KBM-7 (cell line): Measurements from ENCODE around the gene AGTRAP.

Source experiments
- DNase-seq: peaks from one replicate; pipeline ENCODE4 v3.0.0-alpha.2; 2015
- in situ Hi-C: fragments of 300-500 bp; cut with MboI; formaldehyde crosslinking; loops from 2 replicates; pipeline ENCODE4 v1.14.3; 2020; ENCODE audit warnings: low sequenced_read_pairs, low pct_unique_long_range_greater_than_20kb, mixed read lengths

AGTRAP gene

DNA sequence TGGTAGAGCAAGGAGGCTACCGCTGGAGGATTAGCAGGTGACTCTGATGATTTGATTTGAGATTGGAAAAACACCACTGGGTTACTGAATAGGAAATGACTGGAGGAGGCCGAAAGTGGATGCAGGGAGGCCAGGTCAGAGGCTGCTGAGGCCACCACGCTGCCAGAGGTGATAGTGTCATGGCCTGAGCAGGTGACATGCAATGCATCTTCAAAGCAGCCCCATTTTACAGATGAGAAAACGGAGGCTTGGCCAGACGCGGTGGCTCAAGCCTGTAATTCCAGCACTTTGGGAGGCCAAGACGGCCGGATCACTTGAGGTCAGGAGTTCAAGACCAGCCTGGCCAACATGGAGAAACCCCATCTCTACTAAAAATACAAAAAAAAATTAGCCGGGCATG lies 38.8 kb downstream of the AGTRAP start:
- in situ Hi-C loops, result no loop called here
- DNase-seq, result no peak

DNA sequence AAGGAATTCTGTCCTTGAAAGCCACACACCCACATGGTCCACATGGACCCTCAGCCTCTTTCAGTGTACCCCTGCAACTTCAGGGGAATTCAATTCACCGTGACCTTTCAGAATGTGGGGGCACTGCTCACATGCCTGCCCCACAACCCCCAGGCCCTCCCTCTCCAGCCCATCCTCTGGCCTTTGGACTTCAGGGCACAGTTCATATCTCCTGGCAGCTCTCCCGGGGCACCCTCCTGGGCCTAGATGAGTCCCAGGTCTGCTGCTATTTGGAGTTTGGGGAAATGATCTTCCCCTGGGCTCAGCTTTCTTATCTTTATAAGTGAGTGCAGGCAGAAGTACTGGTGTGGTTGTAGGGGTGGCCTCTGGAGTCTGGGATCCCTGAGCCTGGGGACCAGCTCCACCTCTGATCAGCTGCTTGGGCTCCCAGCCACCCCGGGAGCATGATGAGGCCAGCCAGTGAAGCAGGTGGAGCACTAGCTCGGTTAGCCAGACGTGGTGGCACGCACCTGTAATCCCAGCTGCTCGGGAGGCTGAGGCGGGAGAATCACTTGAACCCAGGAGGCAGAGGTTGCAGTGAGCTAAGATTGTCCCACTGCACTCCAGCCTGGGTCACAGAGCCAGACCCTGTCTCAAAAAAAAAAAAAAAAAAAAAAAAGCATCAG lies 41.9 kb downstream of the AGTRAP start:
- DNase-seq, result no peak
- in situ Hi-C loops, result no loop called here

DNA sequence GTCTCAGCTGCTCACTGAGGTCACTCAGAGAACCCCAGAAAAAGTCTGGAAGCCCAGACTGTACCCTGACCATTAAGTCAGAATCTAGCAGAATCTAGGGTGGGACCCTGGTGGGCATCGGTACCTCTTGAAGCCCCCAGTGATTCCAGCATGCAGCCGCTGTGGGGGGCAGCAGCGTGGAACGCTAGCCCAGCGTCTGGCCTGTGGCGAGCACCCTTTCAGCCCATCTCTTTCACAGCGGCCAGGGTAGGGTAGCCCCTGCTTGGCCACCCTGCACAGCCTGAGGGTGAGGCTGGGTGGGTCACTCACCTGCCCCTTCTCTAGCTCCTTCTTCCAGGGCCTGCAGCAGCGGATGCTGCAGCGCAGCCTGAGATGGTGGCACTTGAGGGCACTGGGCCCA lies 42.4 kb downstream of the AGTRAP start:
- no peak for DNase-seq
- in situ Hi-C loops, result no loop called here

DNA sequence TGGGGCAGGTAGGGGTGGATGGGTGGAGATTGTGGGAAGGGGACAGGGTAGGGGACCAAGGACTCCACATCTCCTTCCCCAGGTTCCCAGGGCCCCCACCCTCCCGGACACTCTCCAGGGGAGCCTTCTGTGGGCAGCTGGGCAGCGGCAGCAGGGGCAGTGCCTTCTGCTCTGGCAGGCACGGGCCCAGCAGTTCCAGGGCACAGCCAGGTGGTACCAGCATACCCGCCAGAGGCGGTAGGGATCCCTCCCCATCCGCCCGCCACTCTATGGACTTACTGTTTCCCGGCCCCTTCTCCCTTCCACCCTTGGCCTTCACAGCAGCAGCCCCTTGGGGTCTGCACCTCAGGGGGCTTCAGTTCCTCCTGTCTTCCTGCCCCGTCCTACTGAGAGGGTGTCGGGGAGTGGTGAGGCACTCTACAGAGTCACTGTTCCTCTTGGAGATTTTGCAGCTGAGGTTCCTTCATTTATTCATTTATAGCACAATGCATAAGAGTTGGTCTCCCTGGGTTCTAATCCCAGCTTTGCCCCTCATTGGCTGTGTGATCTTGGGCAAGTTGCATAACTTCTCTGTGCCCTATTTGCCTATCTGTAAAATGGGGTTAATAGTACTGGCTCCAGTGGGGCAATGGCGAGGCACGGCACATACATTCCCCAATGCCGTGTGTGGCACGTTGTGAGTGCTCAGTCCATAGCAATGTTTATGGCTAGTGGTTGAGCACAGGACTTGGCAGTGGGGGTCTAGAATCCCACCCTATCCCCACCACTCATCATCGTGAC lies 43.1 kb downstream of the AGTRAP start:
- in situ Hi-C loops, result no loop called here
- no peak for DNase-seq

DNA sequence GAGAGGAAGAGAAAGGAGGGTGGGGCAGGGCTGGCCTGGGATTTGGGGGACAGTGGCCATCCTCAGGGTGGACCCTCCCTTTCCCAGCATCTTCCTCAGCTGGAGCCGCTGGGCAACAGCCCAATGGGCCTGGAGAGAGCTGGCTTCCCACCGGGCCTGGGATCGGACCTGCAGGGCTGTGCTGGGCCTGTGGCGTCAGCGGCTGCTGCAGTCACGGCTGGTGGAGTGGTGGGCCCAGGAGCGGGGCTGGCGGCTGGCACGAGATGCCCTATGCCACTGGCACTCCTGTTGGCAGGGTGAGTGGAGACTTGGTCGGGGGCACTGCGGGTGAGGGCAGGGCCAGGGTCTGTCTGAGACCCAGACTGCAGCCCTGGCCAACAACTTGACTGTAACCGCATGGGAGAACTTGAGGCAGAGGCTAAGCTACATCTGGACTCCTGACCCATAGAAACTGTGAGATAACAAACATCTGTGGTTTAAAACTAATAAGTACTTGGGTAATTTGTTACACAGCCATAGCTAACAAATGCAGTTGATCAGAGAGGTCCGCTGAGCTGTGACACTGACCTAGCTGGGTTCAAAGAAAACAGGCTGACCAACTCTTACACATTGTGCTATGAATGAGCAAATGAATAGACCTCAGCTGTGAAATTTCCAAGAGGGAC lies 43.9 kb downstream of the AGTRAP start:
- in situ Hi-C loops, result no loop called here
- no peak for DNase-seq

DNA sequence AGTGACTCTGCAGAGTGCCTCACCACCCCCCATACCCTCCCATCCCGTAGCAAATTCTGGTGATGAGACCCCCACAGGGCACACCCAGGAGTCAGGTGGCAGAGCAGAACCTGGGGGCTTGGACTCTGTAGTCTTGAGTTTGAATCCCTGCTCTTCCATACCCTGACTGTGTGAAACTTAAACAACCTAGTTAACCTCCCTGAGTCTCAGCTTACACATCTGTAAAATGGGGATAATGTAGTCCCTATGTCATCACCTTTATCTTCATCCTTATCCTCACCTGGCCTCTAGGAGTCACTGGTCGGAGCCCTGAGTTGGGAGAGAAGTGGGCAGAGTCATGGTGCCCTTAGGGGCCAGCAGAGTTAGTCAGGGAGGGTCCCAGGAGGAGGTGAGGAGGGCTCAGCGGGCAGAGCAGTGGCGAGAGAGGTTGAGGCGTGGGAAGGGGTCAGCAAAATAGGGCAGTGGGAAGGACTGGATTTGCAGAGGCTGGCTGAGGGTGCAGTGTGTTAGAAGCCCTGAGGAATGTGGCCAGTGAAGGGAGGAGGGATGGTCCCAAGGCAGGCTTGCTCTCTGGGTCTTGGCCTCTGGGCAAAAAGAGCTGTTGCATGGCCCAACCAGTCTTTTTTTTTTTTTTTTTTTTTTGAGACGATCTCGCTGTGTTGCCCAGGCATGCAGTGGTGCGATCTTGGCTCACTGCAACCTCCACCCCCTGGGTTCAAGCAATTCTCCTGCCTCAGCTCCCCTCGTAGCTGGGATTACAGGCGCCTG lies 44.6 kb downstream of the AGTRAP start:
- in situ Hi-C loops, result no loop called here
- no peak for DNase-seq

DNA sequence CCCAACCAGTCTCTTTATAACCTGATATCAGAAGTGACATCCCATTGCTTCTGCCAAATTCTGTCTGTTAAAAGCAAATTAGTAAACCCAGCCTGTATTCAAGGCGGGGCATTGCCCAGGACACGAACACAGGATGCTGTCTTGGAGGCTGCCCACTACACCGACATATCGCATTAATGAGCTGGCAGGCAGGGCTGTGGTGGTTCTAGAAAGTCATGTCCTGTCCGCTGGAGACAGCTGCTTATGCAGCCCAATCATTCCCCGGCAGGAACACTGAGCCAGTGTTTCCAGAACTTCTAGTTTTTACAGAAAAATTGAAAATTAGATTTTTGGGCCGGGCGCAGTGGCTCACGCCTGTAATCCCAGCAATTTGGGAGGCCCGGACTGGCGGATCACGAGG lies 45.4 kb downstream of the AGTRAP start:
- DNase-seq, result no peak
- in situ Hi-C loops, result no loop called here

DNA sequence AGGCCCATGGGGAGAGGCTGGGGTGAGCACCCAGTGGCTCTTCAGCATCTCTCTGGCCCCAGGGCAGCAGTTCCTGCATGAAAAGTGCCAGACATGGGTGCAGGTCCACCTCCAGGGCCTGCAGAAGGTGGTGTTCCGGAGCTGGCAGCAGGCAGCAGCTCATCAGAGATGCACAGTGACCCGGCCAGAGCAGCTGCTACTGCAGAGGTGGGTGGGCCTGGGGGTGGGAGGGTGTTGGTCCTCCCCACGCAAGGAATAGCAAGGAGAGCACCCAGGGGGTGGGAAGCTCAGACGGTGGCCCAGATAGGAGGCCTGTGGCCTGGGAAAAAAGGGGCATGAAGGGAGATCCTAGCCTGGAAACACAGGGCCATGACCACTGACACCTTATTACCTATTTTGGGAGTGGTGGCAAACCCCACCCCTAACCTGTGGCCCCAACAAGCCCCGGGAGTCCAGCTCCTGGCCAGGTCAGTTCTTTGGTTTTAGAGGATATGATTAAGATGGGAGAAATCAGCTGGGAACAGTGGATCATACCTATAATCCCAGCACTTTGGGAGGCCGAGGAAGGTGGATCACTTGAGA lies 46.3 kb downstream of the AGTRAP start:
- DNase-seq, result no peak
- in situ Hi-C loops, result no loop called here

DNA sequence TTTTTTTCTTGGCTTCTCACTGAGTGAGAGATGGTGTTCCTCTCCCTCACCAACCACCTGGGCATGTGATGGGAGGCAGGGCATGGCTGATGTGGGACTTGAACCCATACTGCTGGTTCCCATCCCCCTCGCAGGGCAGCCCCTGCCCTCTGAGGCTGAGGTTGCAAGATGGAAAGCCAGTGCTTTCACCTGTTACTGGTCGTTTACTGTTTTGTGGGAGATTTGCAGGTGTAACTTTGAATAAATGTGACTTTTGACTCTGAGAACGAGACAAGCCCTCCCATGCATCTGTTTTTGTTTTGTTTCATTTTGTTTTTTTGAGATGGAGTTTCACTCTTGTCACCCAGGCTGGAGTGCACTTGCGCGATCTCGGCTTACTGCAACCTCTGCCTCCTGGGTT lies 47.6 kb downstream of the AGTRAP start:
- DNase-seq, result no peak
- in situ Hi-C loops, result no loop called here

DNA sequence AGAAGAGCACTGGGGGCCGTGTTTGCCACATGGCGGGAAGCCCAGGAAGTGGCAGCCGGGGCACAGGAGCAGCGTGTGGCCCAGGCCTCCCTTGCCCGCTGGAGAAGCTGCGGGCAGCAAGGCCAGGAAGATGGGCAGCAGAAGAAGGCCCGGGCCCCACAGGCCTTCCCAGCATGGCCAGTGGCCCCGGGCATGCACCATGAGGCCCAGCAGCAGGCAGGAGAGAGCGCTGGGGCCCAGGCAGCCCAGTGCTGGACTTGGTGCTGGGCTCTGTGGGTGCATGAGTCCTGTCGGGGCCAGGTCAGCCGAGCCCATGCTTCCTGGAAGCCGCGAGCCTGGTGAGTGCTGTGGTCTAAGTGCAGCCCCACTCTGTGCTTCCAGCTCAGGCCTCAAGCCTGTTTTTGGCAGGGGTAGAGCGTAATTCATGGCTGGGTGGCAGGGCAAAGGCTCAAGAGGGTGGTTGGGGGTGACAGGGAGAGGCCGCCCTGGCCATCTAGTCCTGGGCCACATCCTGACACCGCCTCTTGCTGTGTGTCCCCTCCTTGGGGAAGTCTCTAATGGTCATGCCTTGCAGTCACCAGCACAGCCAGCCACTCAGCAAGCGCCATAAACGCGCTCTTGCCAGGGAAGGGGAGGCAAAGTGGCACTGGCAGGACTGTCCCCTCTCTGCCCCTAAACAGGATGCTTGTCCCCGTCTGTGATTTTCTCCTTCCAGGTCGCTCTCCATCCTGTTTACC lies 48.5 kb downstream of the AGTRAP start:
- in situ Hi-C loops, result no loop called here
- no peak for DNase-seq

DNA sequence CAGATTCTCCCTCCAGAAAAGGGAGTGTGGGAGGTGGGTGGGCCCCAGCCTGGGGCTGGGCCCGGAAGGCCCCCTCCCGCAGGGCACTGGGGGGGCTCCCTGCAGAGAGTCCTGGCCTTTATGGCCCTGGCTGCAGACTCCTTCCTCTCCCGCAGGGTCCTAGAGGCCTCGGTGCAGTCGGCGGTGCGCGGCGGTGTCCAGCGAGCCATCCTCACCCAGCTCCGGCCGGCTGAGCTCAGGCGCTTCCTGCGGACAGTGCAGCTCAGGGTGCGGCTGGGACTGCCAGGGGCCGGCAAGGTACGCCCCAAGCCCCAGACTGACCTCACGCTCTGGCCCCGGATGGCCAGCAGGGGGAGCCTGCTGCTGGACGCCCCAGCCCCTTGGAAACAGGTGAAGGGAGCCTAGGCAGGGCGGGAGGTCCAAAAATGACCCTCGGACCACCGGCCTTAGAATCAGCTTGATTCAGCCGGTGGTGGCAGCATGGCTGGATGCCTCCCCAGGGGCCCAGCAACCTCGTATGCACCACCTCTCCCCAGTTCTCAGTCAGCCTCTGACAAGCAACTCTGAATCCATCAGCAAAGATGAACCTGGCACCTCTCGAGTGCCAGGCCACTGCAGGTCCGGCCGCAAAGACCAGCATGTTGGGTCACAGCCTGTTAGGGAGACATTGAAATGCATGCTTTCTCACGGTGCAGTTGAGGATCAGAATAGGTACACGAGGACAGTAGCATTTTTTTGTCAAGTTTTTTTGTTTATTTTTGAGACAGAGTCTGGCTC lies 49.2 kb downstream of the AGTRAP start:
- in situ Hi-C loops, result no loop called here
- peak; percentile 19 for DNase-seq

DNA sequence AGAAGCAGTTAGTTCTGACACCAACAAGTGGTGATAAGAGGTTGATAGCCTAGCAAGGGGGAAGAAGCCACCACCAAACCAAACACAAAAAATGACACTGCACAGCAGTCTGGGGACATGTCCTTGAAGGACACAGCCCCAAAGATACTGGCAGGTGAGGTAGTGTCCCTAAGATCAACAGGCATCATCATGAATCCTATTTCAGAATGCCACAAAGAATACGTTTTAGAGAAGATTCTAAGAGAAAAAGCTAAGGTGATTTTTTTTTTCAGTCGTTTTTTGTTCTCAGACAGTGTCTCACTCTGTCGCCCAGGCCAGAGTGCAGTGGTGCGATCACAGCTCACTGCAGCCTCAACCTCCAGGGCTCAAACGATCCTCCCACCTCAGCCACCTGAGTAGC lies 50.2 kb downstream of the AGTRAP start:
- no peak for DNase-seq
- in situ Hi-C loops, result no loop called here

DNA sequence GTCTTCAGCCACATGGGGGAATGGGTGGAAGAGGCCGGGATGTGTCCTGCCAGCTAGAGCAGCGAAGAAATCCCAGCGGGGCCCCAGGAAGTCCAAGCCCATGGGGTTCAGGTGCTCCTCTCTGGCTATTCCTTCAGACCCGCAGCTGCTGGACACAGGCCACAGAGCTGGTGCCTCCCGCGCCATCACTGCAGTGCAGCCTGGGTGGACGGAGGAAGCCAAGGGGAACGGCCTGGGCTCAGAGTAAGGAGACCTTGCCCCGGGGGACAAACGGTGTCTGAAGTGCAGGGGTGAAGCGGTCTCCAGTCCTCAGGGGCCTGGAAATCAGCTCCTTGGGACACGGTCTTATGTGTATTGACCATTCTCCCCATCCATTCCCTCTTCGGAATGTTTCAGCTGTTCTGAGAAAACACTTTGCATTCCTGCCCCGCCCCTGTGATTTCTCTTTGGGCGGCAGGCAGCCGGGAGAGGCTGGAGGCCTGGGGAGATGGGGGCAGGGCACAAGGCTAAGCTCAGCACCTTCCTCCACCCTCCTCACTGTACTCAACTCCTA lies 51.4 kb downstream of the AGTRAP start:
- in situ Hi-C loops, result no loop called here

DNA sequence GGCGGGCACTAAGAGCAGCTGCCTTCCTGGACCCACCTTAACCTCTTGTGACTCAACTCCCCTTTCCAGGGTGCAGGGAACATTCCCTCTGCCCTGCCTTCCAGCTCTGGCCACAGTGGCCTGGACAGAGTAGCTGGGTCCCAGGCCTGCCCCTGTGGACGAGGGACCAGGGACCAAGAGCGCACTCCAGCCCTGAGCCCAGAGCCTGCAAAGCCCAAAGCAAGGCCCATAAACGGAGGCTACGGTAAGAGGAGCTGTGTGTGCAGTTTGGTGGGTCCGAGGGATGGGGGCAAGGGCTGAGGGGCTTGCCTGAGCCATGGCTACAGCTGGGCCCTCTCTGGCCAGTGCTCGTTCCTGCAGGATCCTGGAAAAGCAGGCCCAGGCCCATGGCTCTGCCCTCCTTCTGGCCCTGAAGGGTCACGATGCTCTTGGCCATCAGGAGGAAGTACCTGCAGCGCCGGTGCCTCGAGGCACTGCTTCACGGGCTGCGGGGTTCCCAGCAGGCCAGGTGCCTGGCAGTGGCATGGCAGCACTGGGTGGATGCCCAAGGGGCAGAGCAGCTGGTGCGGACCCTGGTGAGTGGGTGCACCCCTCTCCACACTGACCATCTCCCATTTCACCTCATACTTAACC lies 52.0 kb downstream of the AGTRAP start:
- DNase-seq, result no peak
- in situ Hi-C loops, result no loop called here

More for the DNA sequence above, 51.4 kb downstream of the AGTRAP start:
- no peak for DNase-seq

DNA sequence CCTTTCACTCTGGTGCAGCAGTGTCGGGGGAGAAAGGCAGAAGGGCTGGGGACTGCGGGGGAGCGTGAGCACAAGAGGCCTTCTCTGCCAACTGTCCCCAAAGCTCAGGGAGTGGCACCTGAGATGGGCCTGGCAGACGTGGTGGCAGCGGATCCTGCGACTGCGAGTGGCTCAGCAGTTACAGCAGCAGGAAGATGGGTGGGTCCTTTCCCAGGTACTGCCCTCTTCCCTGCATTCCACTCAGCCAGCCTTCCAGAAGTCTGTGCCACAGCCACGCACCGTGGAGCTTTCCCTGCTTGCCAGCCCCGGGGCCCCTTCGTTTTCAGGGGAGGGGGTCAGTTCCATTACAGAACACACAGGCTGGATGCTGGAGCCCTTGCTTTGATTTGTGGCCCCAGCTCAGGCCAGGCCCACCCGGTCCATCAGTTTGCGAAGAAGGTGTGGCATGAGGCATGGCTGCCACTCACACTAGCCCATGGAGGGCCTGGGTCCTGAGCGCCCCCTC lies 52.7 kb downstream of the AGTRAP start:
- in situ Hi-C loops, result no loop called here
- no peak for DNase-seq

DNA sequence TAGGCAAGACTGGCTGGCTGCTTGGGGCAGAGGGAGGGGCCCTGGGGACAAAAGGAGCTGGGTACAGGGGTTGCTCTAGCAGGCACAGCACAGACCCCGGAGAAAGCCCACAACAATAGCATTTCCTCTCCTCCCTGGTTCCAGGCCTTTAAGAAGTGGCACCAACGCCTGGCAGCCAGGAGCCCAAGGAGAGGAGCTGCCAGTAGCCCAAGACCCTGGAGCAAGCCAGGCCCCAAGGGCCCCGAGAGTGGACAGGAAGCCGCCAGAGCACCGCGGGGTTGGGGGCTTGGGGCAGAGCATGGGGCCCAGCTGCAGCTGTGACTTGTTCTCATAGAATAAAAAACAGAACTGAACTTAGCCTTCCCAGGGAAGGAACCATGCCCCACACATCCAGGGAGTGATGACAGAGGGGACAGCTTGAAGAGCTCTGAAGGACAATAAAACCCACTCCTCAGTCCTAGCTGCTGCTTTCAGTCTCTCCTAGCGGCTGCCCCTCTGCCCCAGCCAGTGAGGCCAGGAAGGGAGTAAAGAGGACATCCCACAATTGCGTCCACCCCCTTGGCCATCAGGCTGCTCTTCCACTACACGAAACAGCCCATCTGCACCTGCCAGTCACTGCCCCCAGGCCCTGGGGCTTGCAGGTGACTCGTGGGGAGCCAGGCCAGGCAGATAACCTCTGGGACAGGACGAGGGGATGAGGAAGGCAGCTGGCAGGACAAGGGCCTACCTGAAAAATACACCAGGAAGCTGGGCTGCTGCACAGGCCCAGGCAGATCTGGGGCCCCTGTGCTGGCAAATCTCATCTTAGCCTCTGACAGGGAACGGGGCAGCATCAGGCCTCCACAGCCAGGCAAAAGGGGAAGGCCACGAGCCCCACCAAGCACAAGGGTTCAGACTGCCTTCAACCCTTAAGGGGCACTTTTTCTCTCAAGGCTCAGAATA lies 53.5 kb downstream of the AGTRAP start:
- DNase-seq, result no peak
- in situ Hi-C loops, result no loop called here
